Skeletal muscle satellite cell (primary cell): Measurements from ENCODE around the gene TSC1. TPM values are rescaled to one million over a fixed set of nuclear protein-coding genes. Genes with fewer than 3 reads are reported as not detected.

ENCODE experiments used
- H3K27me3 ChIP-seq: 2 replicates; pipeline ENCODE4 v1.7.0; 2013; ENCODE audit warnings: low read length; ENCODE audit not compliant: control insufficient read depth, insufficient read depth
- H3K36me3 ChIP-seq: 2 replicates; pipeline ENCODE4 v1.7.0; 2013; ENCODE audit warnings: mild to moderate bottlenecking, control low read depth, low read length; ENCODE audit not compliant: insufficient read depth
- H3K4me1 ChIP-seq: 2 replicates; pipeline ENCODE4 v1.7.0; 2013; ENCODE audit warnings: low read length; ENCODE audit not compliant: control insufficient read depth, insufficient read depth
- H3K4me2 ChIP-seq: 2 replicates; pipeline ENCODE4 v1.7.0; 2013; ENCODE audit warnings: mild to moderate bottlenecking, low read length
- H3K4me3 ChIP-seq: 2 replicates; pipeline ENCODE4 v1.7.0; 2013; ENCODE audit warnings: low read length
- H3K9ac ChIP-seq: 2 replicates; pipeline ENCODE4 v1.7.0; 2013; ENCODE audit warnings: mild to moderate bottlenecking, low read depth, low read length, moderate library complexity
- H3K9me3 ChIP-seq: replicated peaks from 2 replicates; pipeline ENCODE4 v1.7.0; 2013; ENCODE audit warnings: mild to moderate bottlenecking, control low read depth, low read length
- small RNA-seq: library from RNA; depleted of rRNA; stranded (forward); fragments of <200 nt; gene quantifications from one replicate; pipeline ENCODE3, GENCODE V24; 2012

The TSC1 gene

DNA sequence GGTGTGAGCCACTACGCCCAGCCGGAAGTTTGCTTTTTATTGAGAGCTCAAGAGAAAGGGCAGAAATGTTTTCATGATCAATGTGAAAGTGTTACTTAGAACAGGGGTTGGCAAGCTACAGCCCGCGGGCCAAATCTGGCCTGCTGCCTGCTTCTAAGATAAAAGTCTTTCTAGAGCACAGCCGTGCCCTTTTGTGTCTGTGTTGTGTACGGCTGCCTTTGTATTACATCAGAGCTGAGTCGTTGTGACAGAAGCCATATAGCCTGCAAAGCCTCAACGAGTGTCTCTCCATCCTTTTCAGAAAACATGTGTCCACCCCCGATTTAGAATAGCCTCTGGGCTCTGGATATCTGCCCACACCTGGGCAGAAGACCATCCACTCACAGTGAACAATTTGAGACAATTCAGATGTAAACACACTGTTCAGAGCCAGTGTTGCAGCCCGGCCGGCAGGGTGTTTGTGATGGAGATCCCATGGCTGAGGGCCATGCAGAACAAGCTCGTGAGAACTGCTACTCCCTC lies 95.2 kb downstream of the TSC1 start:
- Histone ChIP-seq H3K9me3 (no peaks in the 10 kb centered on the region), H3K4me1 (no peaks in the 10 kb centered on the region), H3K36me3 (no peaks in the 10 kb centered on the region), H3K4me3 (no peak overlapping the region), H3K4me2 (no peak overlapping the region), H3K27me3 (peaks cover 23% of the 10 kb centered on the region), H3K9ac (no peak overlapping the region)

DNA sequence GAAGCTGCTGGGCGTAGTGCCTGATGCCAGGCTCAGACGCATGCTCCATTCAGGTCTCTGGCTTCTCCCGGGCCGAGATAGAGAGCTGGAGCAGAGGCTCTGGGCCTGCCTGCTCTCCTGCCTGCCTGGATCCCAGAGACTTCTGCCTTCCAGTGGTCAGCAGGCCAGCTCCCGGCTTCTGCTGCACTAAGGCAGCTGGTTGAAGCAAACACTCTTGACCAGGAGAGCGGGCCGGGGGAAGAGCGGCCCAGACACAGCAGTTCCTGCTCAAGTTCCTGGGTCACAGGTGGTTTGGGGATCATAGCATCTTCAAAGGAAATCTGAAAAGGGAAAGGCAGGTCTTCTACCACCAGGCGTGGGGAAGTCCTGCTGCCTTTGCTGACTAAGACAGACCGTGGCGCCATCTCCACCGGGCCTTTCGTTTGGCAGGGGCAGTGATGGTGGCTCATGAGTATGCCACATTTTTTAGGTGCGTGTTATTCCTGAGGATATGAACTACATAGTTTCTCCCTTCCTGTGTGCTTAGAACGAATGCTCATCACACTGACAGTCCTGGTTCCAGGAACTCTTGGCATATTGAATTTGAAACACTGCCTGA lies 97.4 kb downstream of the TSC1 start:
- no peaks in the 10 kb centered on the region for H3K4me1 ChIP-seq
- no peaks in the 10 kb centered on the region for H3K9me3 ChIP-seq
- H3K4me2 ChIP-seq, result no peak overlapping the region
- H3K4me3 ChIP-seq, result no peak overlapping the region
- no peaks in the 10 kb centered on the region for H3K36me3 ChIP-seq
- H3K9ac ChIP-seq, result no peak overlapping the region
- peaks cover 40% of the 10 kb centered on the region for H3K27me3 ChIP-seq

DNA sequence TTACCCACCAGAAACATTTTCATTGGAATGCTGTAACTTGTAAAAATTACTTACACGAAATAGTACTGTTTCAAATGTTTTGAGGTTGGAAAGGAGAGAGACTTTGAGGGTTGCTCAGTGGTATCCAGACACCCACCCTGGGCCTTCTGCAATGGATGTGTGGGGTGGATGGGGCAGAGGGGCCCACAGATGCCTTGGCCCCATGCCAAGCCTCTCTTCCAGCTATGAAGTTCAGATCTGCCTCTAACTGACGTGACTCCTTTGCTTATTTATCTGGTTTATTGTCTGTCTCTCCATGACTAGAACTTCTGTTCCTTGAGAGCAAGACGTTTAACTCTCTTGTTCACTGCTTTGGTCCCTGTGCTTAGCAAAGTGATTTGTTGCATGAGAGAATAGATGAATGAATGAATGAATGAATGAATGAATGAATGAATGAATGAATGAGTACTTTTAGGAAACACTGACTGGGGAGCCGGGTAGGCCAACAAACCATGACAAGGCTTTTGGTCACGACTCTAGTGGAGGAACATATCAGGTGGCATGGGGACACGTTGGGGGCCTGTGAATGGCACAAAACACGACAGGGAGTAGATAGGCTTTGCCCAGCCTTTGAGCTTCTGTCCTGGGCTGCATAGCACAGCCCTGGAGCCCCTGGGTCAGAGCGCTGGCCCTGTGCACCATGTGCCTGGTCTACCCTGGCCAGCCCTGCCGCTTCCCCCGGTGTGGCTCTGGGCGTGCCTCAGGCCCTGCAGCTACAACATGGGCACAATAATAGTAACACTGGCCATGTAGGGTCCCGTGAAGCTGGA lies 98.1 kb downstream of the TSC1 start:
- Histone ChIP-seq H3K9me3 (no peaks in the 10 kb centered on the region), H3K9ac (no peak overlapping the region), H3K36me3 (no peaks in the 10 kb centered on the region), H3K4me1 (no peaks in the 10 kb centered on the region), H3K4me2 (no peak overlapping the region), H3K27me3 (peaks cover 44% of the 10 kb centered on the region), H3K4me3 (no peak overlapping the region)

DNA sequence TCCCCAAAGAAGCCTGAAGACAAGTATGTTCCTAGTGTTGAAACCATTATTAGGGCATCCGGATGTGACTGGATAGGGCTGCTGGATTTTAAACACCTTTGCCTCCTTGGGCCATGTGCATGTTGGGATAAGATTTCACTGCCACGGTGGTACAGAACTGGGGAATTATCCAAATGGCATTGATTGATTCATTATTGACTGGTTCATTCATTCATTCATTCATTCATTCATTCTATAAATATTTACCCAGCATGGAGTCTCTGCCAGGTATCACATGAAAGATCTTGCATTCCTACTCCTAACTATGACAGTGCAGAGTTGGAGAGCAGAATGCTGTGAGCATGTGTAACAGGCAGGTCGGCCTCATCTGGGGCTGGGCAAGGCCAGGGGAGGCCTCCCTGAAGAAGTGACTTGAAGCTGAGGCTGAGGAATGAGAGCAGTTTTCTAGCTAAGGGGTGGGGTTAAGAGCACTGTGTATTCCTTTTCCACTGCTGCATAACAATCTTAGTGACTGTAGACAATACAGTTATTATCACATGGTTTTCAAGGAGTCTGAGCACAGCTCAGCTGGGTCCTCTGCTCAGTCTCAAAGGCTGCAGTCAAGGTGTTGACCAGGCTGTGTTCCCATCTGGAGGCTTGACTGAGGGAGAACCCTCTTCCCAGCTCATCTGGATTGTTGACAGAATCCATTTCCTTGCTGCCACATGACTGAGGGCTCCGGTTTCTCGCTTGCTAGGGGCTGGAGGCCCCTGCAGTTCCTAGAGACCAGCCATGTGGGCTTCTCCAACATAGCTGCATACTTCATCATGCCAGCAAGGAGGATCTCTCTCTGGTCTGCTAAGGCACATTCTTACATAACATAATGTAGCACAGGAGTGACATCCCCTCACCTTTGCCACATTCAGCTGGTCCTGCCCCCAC lies 102.0 kb downstream of the TSC1 start:
- H3K27me3 ChIP-seq, result peaks cover 38% of the 10 kb centered on the region
- no peaks in the 10 kb centered on the region for H3K36me3 ChIP-seq
- H3K9me3 ChIP-seq, result no peaks in the 10 kb centered on the region
- no peak overlapping the region for H3K4me3 ChIP-seq
- H3K4me2 ChIP-seq, result no peak overlapping the region
- H3K9ac ChIP-seq, result no peak overlapping the region
- peaks cover 3% of the 10 kb centered on the region for H3K4me1 ChIP-seq

Small RNA genes within 50 kb of the gene (small RNA-seq; reads per million reads assigned to genes)
- gene AL593851.1 (not detected), gene MIR548AW (not detected), gene RNU7-21P (not detected)
